Left lung (tissue), 10 donors: ENCODE data around the gene CA6. TPM values are rescaled to one million over a fixed set of nuclear protein-coding genes. Genes with fewer than 3 reads are reported as not detected.

Experiments
- ATAC-seq: fragments of 200-7000 bp; cut with Tn5 transposase; one replicate; pipeline ENCODE4 v1.9.1; 2020; ENCODE audit warnings: moderate library complexity
- DNase-seq, 4 donors: peaks; one replicate each; pipeline ENCODE4 v3.0.0-alpha.2; 2013 to 2020
- H3K27ac ChIP-seq, 2 donors: fragments of 200-600 bp; sonication (generic) in 1 of 2; one replicate each; pipeline versions ENCODE4 v1.5.0 to v1.8.0; 2020 to 2021
- H3K27me3 ChIP-seq, 2 donors: fragments of 200-600 bp; sonication (generic) in 1 of 2; one replicate each; pipeline versions ENCODE4 v1.5.0 to v1.8.0; 2020 to 2021
- H3K36me3 ChIP-seq, 2 donors: fragments of 200-600 bp; sonication (generic) in 1 of 2; one replicate each; pipeline versions ENCODE4 v1.5.0 to v1.8.0; 2020 to 2021
- H3K4me1 ChIP-seq, 2 donors: fragments of 200-600 bp; one replicate each; pipeline ENCODE4 v1.8.0; 2021
- H3K4me3 ChIP-seq, 2 donors: fragments of 200-600 bp; sonication (generic) in 1 of 2; one replicate each; pipeline versions ENCODE4 v1.5.0 to v1.8.0; 2020 to 2021; ENCODE audit warnings: mild to moderate bottlenecking in 1 of 2
- H3K9me3 ChIP-seq, 2 donors: fragments of 200-600 bp; sonication (generic) in 1 of 2; one replicate each; pipeline versions ENCODE4 v1.5.0 to v1.8.0; 2020 to 2021
- intact Hi-C, 2 donors: fragments of 100-400 bp; cut with DNase I; formaldehyde crosslinking; loops; one replicate each; pipeline versions ENCODE4 v1.11.2 to v1.14.2; 2022
- polyA plus RNA-seq, 6 donors: library from polyadenylated mRNA; unstranded; fragments of 120-200 nt; gene quantifications; one replicate each; pipeline ENCODE4 v1.2.1, GENCODE V29; 2013; ENCODE audit not compliant: insufficient read length in 6 of 6
- total RNA-seq, 2 donors: library from RNA; stranded (reverse); fragmentation: NEBNext Ultra II Directional; extraction: Animal tissue kit (Norgen Biotek cat#: 25700); gene quantifications; one replicate each; pipeline ENCODE4 v1.2.1, GENCODE V29; 2021
- TF ChIP-seq, protein P1 (sequence below), 2 donors: fragments of 200-600 bp; sonication (generic) in 1 of 2; IDR thresholded peaks; one replicate each; pipeline versions ENCODE4 v1.5.0 to v1.8.0; 2021; ENCODE audit warnings: antibody characterized with exemption in 2 of 2
- donor health status: DM: no; HTN: yes; CAD: no.
- donor health status: DM: no; HTN: no; CAD: no.

The CA6 gene
- total and polyA plus RNA-seq, 8 donors = 0.11 to 0.25 (median 0.18) TPM; not detected in 3

DNA sequence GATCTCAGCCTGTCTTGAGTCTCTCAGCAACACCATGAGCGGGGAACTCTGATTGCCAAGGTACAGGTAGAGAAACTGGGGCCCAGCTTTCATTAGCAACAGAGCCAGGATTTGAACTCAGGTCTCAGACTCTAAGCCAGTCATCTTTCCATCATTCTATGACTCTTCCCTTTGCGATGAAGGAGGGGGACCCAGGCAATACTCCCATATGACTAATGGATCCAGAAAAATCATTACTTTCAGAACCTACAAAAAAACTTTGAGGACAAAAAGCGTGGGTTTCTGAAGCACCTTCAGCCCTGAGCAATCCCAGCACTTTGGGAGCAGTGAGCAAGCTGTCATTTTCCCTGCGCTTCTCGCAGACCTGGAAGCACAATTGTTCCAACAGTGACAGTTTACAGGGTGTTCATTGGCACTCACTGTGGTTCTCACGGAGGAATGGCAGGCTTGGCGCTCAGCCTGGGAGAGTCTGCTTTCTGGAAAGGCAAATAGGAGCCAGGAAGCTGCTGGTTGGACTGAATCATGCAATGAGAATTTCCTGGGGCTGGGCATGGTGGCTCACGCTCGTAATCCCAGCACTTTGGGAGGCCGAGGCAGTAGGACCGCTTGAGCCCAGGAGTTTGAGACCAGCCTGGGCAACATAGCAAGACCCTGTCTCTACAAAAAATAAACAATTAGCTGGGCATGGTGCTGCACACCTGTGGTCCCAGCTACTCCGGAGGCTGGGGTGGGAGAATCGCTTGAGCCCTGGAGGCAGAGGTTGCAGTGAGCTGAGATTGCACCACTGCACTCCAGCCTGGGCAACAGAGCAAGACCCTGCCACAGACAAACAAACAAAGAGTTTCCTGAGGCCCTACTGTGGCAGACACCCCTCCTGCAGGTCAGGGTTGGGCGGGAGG lies 40.5 kb downstream of the CA6 start:
- H3K4me3 ChIP-seq = no peak overlapping the region
- TF ChIP-seq, protein P1, sequence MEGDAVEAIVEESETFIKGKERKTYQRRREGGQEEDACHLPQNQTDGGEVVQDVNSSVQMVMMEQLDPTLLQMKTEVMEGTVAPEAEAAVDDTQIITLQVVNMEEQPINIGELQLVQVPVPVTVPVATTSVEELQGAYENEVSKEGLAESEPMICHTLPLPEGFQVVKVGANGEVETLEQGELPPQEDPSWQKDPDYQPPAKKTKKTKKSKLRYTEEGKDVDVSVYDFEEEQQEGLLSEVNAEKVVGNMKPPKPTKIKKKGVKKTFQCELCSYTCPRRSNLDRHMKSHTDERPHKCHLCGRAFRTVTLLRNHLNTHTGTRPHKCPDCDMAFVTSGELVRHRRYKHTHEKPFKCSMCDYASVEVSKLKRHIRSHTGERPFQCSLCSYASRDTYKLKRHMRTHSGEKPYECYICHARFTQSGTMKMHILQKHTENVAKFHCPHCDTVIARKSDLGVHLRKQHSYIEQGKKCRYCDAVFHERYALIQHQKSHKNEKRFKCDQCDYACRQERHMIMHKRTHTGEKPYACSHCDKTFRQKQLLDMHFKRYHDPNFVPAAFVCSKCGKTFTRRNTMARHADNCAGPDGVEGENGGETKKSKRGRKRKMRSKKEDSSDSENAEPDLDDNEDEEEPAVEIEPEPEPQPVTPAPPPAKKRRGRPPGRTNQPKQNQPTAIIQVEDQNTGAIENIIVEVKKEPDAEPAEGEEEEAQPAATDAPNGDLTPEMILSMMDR (IDR thresholded peaks at IDR 0.05) = no peak
- no peaks in the 10 kb centered on the region for H3K27me3 ChIP-seq
- peak overlapping the region; percentile 17 to 39 for H3K27ac ChIP-seq
- H3K36me3 ChIP-seq = no peaks in the 10 kb centered on the region
- ATAC-seq (peak; percentile 85), DNase-seq (peak in 3 of 4 donors; percentile 42 to 83 (median 76))
- intact Hi-C loops = no loop called here
- no peaks in the 10 kb centered on the region for H3K9me3 ChIP-seq
- H3K4me1 ChIP-seq = peaks cover 0 to 22% of the 10 kb centered on the region in 2 donors

DNA sequence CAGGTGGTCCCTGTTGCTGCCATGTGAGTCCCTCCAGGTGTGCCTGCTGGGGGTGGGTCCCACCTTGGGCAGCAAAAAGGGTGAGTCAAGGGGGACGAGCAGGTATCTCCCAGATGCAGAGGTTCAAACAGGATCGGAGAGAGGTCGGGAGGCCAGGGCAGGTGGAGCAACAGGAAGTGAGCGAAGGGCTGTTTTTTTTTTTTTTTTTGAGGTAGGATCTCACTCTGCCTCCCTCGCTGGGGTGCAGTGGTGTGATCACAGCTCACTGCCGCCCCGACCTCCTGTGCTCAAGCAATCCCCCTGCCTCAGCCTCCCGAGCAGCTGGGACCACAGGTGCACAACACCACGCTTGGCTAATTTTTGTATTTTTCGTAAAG lies 41.1 kb downstream of the CA6 start:
- Histone ChIP-seq H3K9me3 (no peaks in the 10 kb centered on the region), H3K27me3 (no peaks in the 10 kb centered on the region), H3K36me3 (no peaks in the 10 kb centered on the region), H3K27ac (peak overlapping the region in 1 of 2 donors; percentile 17), H3K4me1 (peaks cover 0 to 22% of the 10 kb centered on the region in 2 donors), H3K4me3 (no peak overlapping the region)
- ATAC-seq (no peak), DNase-seq (no peak)
- TF ChIP-seq, protein P1 (IDR thresholded peaks at IDR 0.05) = no peak
- intact Hi-C loops = no loop called here

DNA sequence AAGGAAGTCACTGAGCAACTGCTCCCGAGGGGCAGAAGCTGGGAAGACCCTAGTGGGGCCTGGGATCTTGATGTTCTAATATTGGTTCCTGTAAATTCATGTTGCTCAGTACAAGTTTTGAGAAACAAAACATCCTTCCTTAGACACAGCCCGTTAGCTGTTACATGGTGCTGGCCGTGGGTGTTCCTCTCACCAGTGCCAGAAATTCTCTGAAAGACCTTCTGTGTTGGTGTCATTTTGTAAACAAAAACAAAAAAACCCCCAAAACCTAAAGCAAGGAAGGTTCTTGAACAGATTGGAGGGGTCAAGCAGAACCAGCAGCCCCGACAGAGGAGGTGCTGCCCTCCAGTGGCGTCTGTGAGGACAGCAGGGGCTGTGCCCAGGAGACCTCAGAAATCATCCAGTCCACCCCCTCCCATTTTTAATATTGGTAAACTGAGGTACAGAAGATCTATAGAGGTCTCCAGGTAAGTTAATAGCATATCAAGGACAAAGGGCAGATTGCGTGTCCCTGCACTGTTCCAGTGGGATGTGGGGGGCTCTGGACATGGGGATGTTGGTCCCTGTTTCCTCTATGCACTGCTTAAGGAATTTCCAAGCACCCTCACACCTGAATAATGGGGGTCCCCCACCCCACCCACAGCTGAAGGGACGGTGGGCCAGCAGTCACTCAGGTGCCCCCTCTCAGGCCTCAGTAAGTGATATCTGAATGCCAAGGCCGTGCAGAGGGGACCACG lies 42.4 kb downstream of the CA6 start:
- no peak overlapping the region for H3K4me3 ChIP-seq
- TF ChIP-seq, protein P1 (IDR thresholded peaks at IDR 0.05) = peak; percentile 91 to 96
- no peaks in the 10 kb centered on the region for H3K27me3 ChIP-seq
- intact Hi-C loops = no loop called here
- ATAC-seq = peak; percentile 86
- H3K9me3 ChIP-seq = no peaks in the 10 kb centered on the region
- H3K27ac ChIP-seq = peak overlapping the region in 1 of 2 donors; percentile 72
- peaks cover 0 to 22% of the 10 kb centered on the region in 2 donors for H3K4me1 ChIP-seq
- peak in 3 of 4 donors; percentile 46 to 88 (median 51) for DNase-seq
- no peaks in the 10 kb centered on the region for H3K36me3 ChIP-seq

DNA sequence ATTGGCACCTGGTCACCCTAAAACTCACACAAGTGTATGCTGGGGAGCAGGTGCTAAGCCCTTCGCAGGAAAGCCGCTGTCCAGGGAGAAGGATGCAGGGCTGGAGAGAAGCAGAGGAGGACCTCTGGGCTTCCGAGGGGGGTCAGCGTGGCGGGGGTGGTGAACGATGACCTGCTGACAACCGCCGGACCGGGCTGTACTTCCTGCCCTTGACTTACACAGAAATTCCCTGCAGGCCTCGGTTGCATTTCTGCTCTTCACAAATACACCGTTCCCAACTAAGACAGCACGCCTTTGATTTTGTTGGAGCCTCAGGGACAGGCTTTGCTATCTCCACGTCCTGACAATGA lies 42.9 kb downstream of the CA6 start:
- Histone ChIP-seq H3K9me3 (no peaks in the 10 kb centered on the region), H3K27ac (no peak overlapping the region), H3K36me3 (no peaks in the 10 kb centered on the region), H3K4me1 (peaks cover 0 to 22% of the 10 kb centered on the region in 2 donors), H3K27me3 (no peaks in the 10 kb centered on the region), H3K4me3 (no peak overlapping the region)
- DNase-seq = no peak
- no peak for ATAC-seq
- intact Hi-C loops = no loop called here
- TF ChIP-seq, protein P1 (IDR thresholded peaks at IDR 0.05) = no peak

DNA sequence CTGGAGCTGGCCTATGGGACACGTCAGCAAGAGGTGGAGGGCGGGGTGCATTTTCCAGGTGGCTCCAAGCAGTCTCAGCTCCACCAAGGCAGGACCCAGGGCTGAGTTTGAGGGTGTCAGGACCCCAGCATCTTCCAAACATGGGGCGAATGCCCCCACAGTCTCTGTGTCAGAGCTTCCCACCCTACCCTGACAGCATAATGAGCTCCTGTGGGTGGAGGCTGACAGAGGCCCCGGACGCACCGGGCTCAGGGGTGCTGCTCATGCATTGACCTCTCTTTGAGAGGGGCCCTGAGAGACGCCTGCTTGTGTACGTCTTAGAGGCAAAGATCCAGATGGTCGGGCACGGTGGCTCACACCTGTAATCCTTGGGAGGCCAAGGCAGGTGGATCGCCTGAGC lies 43.4 kb downstream of the CA6 start:
- intact Hi-C loops = no loop called here
- H3K27me3 ChIP-seq = no peaks in the 10 kb centered on the region
- H3K4me3 ChIP-seq = no peak overlapping the region
- ATAC-seq (no peak), DNase-seq (no peak)
- H3K36me3 ChIP-seq = no peaks in the 10 kb centered on the region
- TF ChIP-seq, protein P1 (IDR thresholded peaks at IDR 0.05) = no peak
- H3K4me1 ChIP-seq = peaks cover 0 to 22% of the 10 kb centered on the region in 2 donors
- no peak overlapping the region for H3K27ac ChIP-seq
- no peaks in the 10 kb centered on the region for H3K9me3 ChIP-seq
